Measurements from ENCODE around the gene MGLL. TPM values are rescaled to one million over a fixed set of nuclear protein-coding genes. Genes with fewer than 3 reads are reported as not detected.
A peak's percentile ranks its signal among the peaks of the same experiment; 100 is the strongest.

The MGLL gene
- total RNA-seq, 1 experiment from 2014 or later, result 6.8 TPM

- no peak for ATAC-seq
- intact Hi-C loops (cut with micrococcal nuclease), result no loop called here
- Histone ChIP-seq H3K36me3 (ENCODE audit: control insufficient read depth in 1 of 2, insufficient read depth in 2 of 2, low read length in 2 of 2) (no peaks in the 10 kb centered on the region), H3K27ac (ENCODE audit: low read depth, low read length) (no peak overlapping the region), H3K9ac (ENCODE audit: low read length) (no peak overlapping the region), H2AFZ (ENCODE audit: low read depth, low read length, poor library complexity, severe bottlenecking) (no peak overlapping the region), H3K4me3 (replicated peaks in 1 of 2; ENCODE audit: low read depth in 1 of 2, low read length in 2 of 2) (no peak overlapping the region), H3K27me3 (ENCODE audit: insufficient read depth, low read length) (no peaks in the 10 kb centered on the region), H3K9me3 (ENCODE audit: control insufficient read depth in 1 of 2, insufficient read depth in 1 of 2, low read depth in 1 of 2, low read length in 2 of 2) (no peaks in the 10 kb centered on the region), H3K4me2 (ENCODE audit: low read length) (peak overlapping the region; percentile 39), H3K4me1 (ENCODE audit: control insufficient read depth in 1 of 2, insufficient read depth in 2 of 2, low read length in 2 of 2) (peaks cover 0 to 17% of the 10 kb centered on the region in 2 experiments; a peak in 2 of 4 replicates), H3K79me2 (ENCODE audit: insufficient read depth, low read length) (no peaks in the 10 kb centered on the region), H3K9me2 (ENCODE audit: insufficient read depth) (no peaks in the 10 kb centered on the region), H4K20me1 (ENCODE audit: insufficient read depth) (no peaks in the 10 kb centered on the region)
- ChIA-PET POLR2A (no interaction called here), RAD21 (ENCODE audit: low non-redundant PET in 1 of 2, low total read pairs in 2 of 2, uncharacterized antibody in 2 of 2, unreplicated experiment in 2 of 2) (no interaction called here), CTCF (no interaction called here)
- no peak for TF ChIP-seq EZH2 (IDR thresholded peaks at IDR 0.05)
- no peak for TF ChIP-seq FOSL1 (IDR thresholded peaks at IDR 0.05; ENCODE audit: low read depth)
- no peak for TF ChIP-seq CBX3 (IDR thresholded peaks at IDR 0.05; ENCODE audit: low read depth)
- no peak for TF ChIP-seq MAX (IDR thresholded peaks at IDR 0.05)
- no peak for TF ChIP-seq RAD21 (IDR thresholded peaks at IDR 0.05; ENCODE audit: low read depth)
- TF ChIP-seq ZFX (IDR thresholded peaks at IDR 0.05), result no peak
- no peak for TF ChIP-seq CEBPB (IDR thresholded peaks at IDR 0.05; ENCODE audit: low read depth)
- TF ChIP-seq YY1 (IDR thresholded peaks at IDR 0.05; ENCODE audit: extremely low read depth, insufficient replicate concordance, low read depth, low read length), result no peak
- TF ChIP-seq CTCF (IDR thresholded peaks at IDR 0.05 in 2 of 3, conservative IDR thresholded peaks at IDR 0.05 in 1 of 3; ENCODE audit: borderline replicate concordance in 1 of 3, insufficient read depth in 1 of 3, low read depth in 2 of 3, low read length in 2 of 3), result no peak
- TF ChIP-seq TCF7L2 (IDR thresholded peaks at IDR 0.05; ENCODE audit: borderline replicate concordance, extremely low read depth, insufficient read depth, insufficient read length), result no peak
- no peak for TF ChIP-seq SIN3A (IDR thresholded peaks at IDR 0.05; ENCODE audit: low read depth)
- TF ChIP-seq SRF (IDR thresholded peaks at IDR 0.05; ENCODE audit: low read depth), result no peak
- TF ChIP-seq SP1 (IDR thresholded peaks at IDR 0.05; ENCODE audit: low read depth), result no peak
- TF ChIP-seq ELF1 (IDR thresholded peaks at IDR 0.05; ENCODE audit: borderline replicate concordance, low read depth), result no peak
- TF ChIP-seq EGR1 (IDR thresholded peaks at IDR 0.05; ENCODE audit: low read depth), result no peak
- TF ChIP-seq ATF3 (IDR thresholded peaks at IDR 0.05), result no peak
- no peak for TF ChIP-seq POLR2AphosphoS5 (IDR thresholded peaks at IDR 0.05; ENCODE audit: low read depth, low read length)
- TF ChIP-seq EZH2phosphoT487 (IDR thresholded peaks at IDR 0.05; ENCODE audit: borderline replicate concordance), result no peak
- TF ChIP-seq JUND (IDR thresholded peaks at IDR 0.05), result no peak
- no peak for DNase-seq (ENCODE audit: low read depth, low spot score)
- BruUV-seq (replicated peaks), result no TSS peak
Measured at GRCh38 chr3:127734181-127734720, 88.1 kb downstream of the MGLL start.
